Measurements from ENCODE around the gene GANAB. TPM values are rescaled to one million over a fixed set of nuclear protein-coding genes. Genes with fewer than 3 reads are reported as not detected.

Gene GANAB
- total and polyA plus RNA-seq, 2 donors (not counting 1 experiment from before 2014, with no cell fraction given): 279 to 328 TPM

GRCh38 chr11:62682518-62682917 lies 36.1 kb upstream of the GANAB start:
- Histone ChIP-seq H3K36me3 (ENCODE audit: control insufficient read depth, insufficient read depth, low read length) (peaks cover under 1% of the 10 kb centered on the region), H3K9ac (ENCODE audit: insufficient read depth, low read length) (no peak overlapping the region), H3K4me3 (replicated peaks in 1 of 4; ENCODE audit: control extremely low read depth in 1 of 4, insufficient read depth in 1 of 4, low read depth in 3 of 4, low read length in 4 of 4) (no peak overlapping the region), H4K20me1 (ENCODE audit: control insufficient read depth, extremely low read depth, insufficient read depth, low read length) (no peaks in the 10 kb centered on the region), H2AFZ (ENCODE audit: low read length) (no peak overlapping the region), H3K27ac (ENCODE audit: insufficient read depth, low read length) (no peak overlapping the region), H3K27me3 (ENCODE audit: control insufficient read depth, insufficient read depth, low read length) (no peaks in the 10 kb centered on the region), H3K4me1 (ENCODE audit: control insufficient read depth, extremely low read depth, insufficient read depth, low read length) (peaks cover 5% of the 10 kb centered on the region), H3K9me3 (ENCODE audit: control insufficient read depth, insufficient read depth, low read depth, low read length) (no peaks in the 10 kb centered on the region), H3K79me2 (ENCODE audit: control insufficient read depth, insufficient read depth, low read length) (peaks cover 11% of the 10 kb centered on the region), H3K4me2 (ENCODE audit: extremely low read depth, insufficient read depth, low read length) (no peak overlapping the region)
- no peak for TF ChIP-seq CTCF (conservative IDR thresholded peaks at IDR 0.05 in 1 of 2, IDR thresholded peaks at IDR 0.05 in 1 of 2; ENCODE audit: low read depth in 1 of 2, low read length in 2 of 2)
- no peak for TF ChIP-seq EZH2 (IDR thresholded peaks at IDR 0.05; ENCODE audit: low read length, missing control alignments)
- DNase-seq (ENCODE audit: low read depth in 2 of 2): no peak

GRCh38 chr11:62680825-62681240 lies 34.4 kb upstream of the GANAB start:
- no peak overlapping the region for H3K9ac ChIP-seq (ENCODE audit: insufficient read depth, low read length)
- H3K4me1 ChIP-seq (ENCODE audit: control insufficient read depth, extremely low read depth, insufficient read depth, low read length): peaks cover 5% of the 10 kb centered on the region
- H2AFZ ChIP-seq (ENCODE audit: low read length): peak overlapping the region; percentile 38
- DNase-seq (ENCODE audit: low read depth in 2 of 2): peak; percentile 77 to 89
- no peak for TF ChIP-seq EZH2 (IDR thresholded peaks at IDR 0.05; ENCODE audit: low read length, missing control alignments)
- TF ChIP-seq CTCF (conservative IDR thresholded peaks at IDR 0.05 in 1 of 2, IDR thresholded peaks at IDR 0.05 in 1 of 2; ENCODE audit: low read depth in 1 of 2, low read length in 2 of 2): peak; percentile 63 to 75
- H3K4me2 ChIP-seq (ENCODE audit: extremely low read depth, insufficient read depth, low read length): no peak overlapping the region
- H3K27me3 ChIP-seq (ENCODE audit: control insufficient read depth, insufficient read depth, low read length): no peaks in the 10 kb centered on the region
- H3K9me3 ChIP-seq (ENCODE audit: control insufficient read depth, insufficient read depth, low read depth, low read length): no peaks in the 10 kb centered on the region
- no peak overlapping the region for H3K4me3 ChIP-seq (replicated peaks in 1 of 4; ENCODE audit: control extremely low read depth in 1 of 4, insufficient read depth in 1 of 4, low read depth in 3 of 4, low read length in 4 of 4)
- H4K20me1 ChIP-seq (ENCODE audit: control insufficient read depth, extremely low read depth, insufficient read depth, low read length): no peaks in the 10 kb centered on the region
- peak overlapping the region; percentile 48 for H3K27ac ChIP-seq (ENCODE audit: insufficient read depth, low read length)
- H3K36me3 ChIP-seq (ENCODE audit: control insufficient read depth, insufficient read depth, low read length): peaks cover 7% of the 10 kb centered on the region
- peaks cover 13% of the 10 kb centered on the region for H3K79me2 ChIP-seq (ENCODE audit: control insufficient read depth, insufficient read depth, low read length)

- no peaks in the 10 kb centered on the region for H3K9me3 ChIP-seq (ENCODE audit: control insufficient read depth, insufficient read depth, low read depth, low read length)
- peak within 1 kb of the TSS; percentile 90 for H3K9ac ChIP-seq (ENCODE audit: insufficient read depth, low read length)
- no peaks in the 10 kb centered on the region for H4K20me1 ChIP-seq (ENCODE audit: control insufficient read depth, extremely low read depth, insufficient read depth, low read length)
- peaks cover 5% of the 10 kb centered on the region for H3K4me1 ChIP-seq (ENCODE audit: control insufficient read depth, extremely low read depth, insufficient read depth, low read length)
- H3K27ac ChIP-seq (ENCODE audit: insufficient read depth, low read length): peak within 1 kb of the TSS; percentile 88
- H3K4me2 ChIP-seq (ENCODE audit: extremely low read depth, insufficient read depth, low read length): peak within 1 kb of the TSS; percentile 99
- TF ChIP-seq CTCF (conservative IDR thresholded peaks at IDR 0.05 in 1 of 2, IDR thresholded peaks at IDR 0.05 in 1 of 2; ENCODE audit: low read depth in 1 of 2, low read length in 2 of 2): no peak
- no peak for TF ChIP-seq EZH2 (IDR thresholded peaks at IDR 0.05; ENCODE audit: low read length, missing control alignments)
- H3K36me3 ChIP-seq (ENCODE audit: control insufficient read depth, insufficient read depth, low read length): peaks cover 7% of the 10 kb centered on the region
- peaks cover 13% of the 10 kb centered on the region for H3K79me2 ChIP-seq (ENCODE audit: control insufficient read depth, insufficient read depth, low read length)
- H3K27me3 ChIP-seq (ENCODE audit: control insufficient read depth, insufficient read depth, low read length): no peaks in the 10 kb centered on the region
- H2AFZ ChIP-seq (ENCODE audit: low read length): peak within 1 kb of the TSS; percentile 61
- peak; percentile 89 for DNase-seq (ENCODE audit: low read depth in 2 of 2)
- H3K4me3 ChIP-seq (replicated peaks in 1 of 4; ENCODE audit: control extremely low read depth in 1 of 4, insufficient read depth in 1 of 4, low read depth in 3 of 4, low read length in 4 of 4): peak within 1 kb of the TSS; percentile 74 to 88 (median 82)
Measured at GRCh38 chr11:62678770-62679696, 32.6 kb upstream of the GANAB start, which contains the start of gene UBXN1. TSS of gene UBXN1 (minus strand) at chr11:62679073. CDS start at chr11:62678923, 150 bp downstream.

All from fibroblast of lung (primary cell).